HG02973 (cell line): ENCODE results near the gene RAC2.

Source experiments
- ATAC-seq: cut with Tn5 transposase; IDR thresholded peaks from one replicate; pipeline ENCODE4 v1.9.1; 2021; ENCODE audit warnings: moderate library complexity; ENCODE audit not compliant: unreplicated experiment

Gene RAC2

GRCh38 chr22:37192204-37192603, 51.9 kb downstream of the RAC2 start:
- ATAC-seq: no peak

DNA sequence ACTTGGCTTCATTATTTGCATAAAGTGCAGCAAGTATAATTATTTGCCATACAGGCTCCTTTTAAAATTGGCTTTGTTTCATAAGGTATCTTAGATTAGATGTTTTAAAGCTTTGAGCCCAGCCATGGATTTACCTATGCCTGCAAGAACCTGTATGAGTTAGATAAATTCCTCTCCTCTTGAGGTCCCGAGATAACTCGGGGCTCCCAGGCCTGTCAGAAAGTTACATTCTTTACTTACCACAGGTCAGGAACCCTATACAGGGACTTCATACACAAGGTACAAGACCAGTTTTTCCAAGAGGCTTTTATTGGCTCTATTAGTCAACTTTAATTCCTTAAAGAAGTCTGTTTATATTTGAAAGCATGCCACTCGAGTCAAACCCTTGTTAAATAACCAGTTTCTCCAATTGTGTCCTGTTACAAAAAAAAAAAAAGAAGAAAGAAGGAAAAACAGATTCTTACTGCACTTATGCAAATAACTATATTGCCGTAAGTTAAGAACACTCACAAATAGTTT, 53.7 kb downstream of the RAC2 start:
- no peak for ATAC-seq

DNA sequence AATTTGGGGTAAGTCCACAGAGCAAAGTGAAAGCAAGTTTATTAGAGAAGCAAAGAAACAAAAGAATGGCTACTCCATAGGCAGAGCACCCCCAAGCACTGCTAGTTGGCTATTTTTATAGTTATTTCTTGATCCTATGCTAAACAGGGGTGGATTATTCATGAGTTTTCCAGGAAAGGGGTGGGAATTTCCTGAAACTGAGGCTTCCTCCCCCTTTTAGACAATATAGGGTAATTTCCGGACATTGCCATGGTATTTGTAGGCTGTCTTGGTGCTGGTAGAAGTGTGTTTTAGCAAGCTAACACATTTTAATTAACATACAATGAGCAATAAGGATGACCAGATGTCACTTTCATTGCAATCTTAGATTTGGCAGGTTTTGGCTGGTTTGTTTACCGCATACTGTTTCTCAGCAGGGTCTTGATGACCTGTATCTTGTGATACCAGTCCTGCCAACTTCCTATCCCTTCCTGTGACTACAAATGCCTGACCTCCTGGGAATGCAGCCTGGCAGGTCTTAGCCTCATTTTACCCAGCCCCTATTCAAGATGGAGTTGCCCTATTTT, 55.1 kb downstream of the RAC2 start:
- no peak for ATAC-seq

DNA sequence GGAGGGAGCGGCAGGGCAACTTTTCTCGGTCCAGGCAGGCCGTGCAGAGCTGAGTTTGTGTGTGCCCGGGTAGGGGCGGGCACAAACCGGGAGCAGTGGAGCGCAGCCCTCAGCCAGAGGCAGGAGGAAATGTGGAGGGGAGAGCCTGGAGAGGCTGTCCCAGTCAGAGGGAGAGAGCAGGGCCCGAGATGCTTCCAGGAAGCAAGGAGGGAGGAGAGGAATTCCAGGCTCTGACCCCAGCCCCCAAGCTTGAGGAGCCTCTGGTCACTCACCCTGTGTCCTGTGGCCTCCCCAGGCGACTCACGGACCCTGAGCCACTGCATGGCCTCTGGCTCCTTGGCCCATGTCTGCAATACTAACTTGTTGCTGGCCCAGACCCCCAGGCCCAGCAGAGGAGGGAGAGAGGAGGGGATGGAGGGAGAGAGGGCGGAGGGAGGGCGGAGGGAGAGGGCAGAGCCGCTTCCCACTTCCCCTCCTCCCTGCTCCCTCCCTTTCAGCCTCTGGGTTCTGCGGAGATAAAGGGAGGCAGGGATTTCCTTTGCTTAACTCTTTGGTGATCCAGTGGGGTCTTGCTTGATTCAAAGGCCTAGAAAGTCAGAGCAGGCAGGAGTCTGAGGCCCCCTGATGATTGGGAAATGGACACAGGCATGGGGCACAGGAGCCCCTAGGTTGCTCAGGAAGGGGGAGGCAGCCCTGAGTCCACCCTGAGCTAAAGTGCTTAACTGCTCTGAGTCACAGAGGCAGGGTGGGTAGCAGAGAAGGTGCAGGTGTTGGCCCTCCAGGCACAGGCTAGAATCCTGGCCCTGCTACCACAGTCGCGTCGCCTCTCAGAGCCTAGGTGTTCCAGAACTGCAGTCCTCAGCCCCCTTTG, 55.9 kb downstream of the RAC2 start, which contains the start of gene C1QTNF6:
TSS of gene C1QTNF6 (minus strand) at position 357 of the 871 bp plus-strand sequence. CDS start at position 323, 34 bp downstream.
- no peak for ATAC-seq

DNA sequence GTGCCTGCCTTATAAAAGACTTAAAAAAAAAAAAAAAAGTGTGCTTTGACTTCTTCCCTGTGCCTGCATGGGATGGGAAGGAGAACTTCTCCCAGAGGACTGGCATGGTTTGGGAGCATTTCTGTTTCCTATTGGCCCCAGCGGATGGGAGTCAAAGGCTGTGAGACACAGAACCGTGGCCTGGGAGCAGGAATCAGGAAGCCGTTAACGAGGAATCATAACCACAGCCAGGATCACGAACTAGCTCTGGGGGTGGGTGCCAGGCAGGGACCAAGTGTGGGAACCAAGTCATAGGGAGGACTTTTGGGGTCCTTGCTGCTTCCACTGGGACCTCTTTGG, 56.5 kb downstream of the RAC2 start:
- no peak for ATAC-seq

GRCh38 chr22:37186997-37187522, 57.0 kb downstream of the RAC2 start:
- ATAC-seq: no peak

- no peak for ATAC-seq
Measured at GRCh38 chr22:37186228-37186996, 57.7 kb downstream of the RAC2 start.

GRCh38 chr22:37185646-37186227, 58.3 kb downstream of the RAC2 start:
- ATAC-seq: no peak

DNA sequence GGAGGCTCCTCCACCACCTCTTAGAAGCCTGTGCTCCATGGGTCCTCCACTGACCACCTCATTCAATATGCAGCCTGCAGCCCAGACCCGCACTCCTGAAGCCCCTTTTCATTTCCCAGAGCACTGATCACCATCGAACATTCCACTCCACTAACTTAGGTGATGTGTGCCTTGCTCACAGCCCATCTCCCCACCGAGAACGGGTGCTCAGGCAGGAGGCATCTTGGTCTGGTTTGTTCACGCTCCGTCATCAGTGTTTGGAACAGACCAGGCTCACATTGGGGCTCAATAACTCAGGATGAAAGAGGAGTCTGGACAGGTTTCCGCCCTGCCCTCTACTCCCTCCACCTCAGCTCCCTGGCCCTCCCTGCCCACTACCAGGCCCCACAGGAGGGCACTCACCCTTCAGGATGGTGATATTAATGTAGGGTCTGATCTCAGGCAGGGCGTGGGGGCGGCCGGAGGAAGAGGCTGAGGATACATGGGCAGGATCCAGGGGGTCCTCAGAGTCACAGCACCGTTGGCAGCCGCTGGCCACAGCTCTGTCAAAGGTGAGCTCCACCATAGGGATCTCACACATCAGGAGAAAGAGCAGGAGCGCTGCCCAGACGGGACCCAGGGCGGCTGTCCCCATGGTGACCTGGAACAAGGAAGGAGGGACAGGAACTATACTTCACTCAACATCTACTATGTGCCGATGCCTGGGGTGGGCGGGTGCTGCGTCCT, 59.1 kb downstream of the RAC2 start:
- ATAC-seq: no peak

GRCh38 chr22:37184380-37184755, 59.7 kb downstream of the RAC2 start:
- no peak for ATAC-seq

GRCh38 chr22:37183432-37184379, 60.4 kb downstream of the RAC2 start:
- ATAC-seq: no peak

- no peak for ATAC-seq
Measured at GRCh38 chr22:37182949-37183245, 61.2 kb downstream of the RAC2 start.

DNA sequence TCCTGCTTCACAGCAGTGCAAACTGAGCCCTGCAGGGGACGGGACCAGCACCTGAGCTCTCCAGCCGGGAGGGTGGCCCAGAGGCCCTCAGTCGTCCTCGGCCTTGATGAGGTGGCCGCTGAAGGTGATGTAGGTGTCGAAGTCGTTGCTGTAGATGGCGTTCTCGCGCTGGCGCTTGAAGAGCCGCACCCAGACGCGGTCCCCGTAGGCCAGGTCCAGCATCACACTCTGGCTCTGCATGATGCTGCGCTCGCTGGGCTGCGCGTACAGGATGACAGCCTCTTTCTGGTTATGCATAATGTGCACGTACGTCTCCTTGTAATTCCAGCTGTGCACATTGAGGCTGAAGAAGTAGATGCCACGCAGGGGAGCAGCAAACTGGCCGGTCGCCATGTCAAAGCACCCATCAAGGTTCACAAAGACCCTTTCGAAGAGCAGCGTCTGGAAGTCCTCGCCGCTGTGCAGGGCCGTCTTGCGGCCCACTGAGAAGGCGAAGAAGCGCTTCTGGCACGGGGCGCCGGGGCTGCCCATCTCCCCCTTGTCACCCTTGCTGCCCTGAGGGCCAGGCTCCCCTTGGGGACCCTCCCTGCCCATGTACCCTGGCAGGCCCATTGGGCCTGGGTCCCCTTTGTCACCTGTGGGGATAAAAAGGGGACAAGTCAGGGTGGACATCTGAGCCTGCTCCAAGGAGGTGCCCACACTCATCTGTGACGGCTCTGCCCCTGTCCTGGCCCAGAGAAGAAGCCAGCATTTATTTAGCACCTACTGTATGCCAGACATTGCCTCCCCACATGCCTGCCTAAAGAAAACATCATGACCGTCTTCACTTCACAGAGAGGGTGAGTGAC, 61.7 kb downstream of the RAC2 start:
- ATAC-seq: no peak

DNA sequence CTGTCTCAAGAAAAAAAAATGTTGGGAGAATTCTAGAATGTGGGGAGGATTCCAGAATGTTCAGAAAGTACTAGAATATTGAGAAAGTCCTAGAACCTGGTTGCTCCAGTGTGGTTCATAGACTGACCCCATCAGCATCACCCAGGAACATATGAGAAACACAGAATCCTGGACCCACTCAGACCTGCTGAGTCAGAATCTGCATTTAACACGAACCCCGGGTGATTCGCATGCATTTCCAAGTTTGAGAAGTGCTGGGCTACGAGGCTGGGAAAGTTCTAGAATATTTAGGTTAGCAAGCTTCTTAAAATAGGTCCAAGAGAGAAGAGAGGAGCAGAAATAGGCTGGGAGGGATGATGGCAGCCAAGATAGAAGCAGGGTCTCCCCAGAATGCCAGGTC, 62.4 kb downstream of the RAC2 start:
- no peak for ATAC-seq

- no peak for ATAC-seq
Measured at GRCh38 chr22:37180531-37181231, 63.4 kb downstream of the RAC2 start.

GRCh38 chr22:37179622-37180420, 64.2 kb downstream of the RAC2 start:
- ATAC-seq: no peak

DNA sequence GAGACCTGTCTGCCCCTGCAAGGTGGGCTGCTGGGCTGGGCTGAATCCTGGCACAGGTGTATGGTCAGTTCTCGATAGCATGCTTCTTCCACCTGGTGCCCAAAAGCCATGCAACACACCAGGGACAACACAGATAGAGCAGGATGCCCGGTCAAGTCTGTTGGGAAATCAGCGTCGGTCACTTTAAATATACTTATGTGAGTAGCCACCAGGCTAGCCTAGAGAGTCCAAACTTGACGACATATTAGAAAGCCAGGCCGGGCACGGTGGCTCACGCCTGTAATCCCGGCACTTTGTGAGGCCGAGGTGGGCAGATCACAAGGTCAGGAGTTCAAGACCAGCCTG, 65.0 kb downstream of the RAC2 start:
- ATAC-seq: no peak
